Astrocyte of the spinal cord (primary cell): Measurements from ENCODE around the gene COL28A1.

ENCODE experiments used
- DNase-seq: peaks from one replicate; pipeline ENCODE4 v3.0.0; 2011; ENCODE audit warnings: low read depth, low spot score
- H3K4me3 ChIP-seq: 2 replicates; pipeline ENCODE4 v1.5.1; 2011; ENCODE audit warnings: low read depth, mild to moderate bottlenecking, low read length, moderate library complexity
- CTCF ChIP-seq: IDR thresholded peaks from 2 replicates; pipeline ENCODE4 v1.5.1; 2012; ENCODE audit warnings: low read depth, mild to moderate bottlenecking, low read length, inconsistent platforms
- in situ Hi-C: cut with HindIII; loops from 2 replicates; pipeline ENCODE4 v1.10.0; 2017; ENCODE audit warnings: low sequenced_read_pairs

Gene COL28A1

DNA sequence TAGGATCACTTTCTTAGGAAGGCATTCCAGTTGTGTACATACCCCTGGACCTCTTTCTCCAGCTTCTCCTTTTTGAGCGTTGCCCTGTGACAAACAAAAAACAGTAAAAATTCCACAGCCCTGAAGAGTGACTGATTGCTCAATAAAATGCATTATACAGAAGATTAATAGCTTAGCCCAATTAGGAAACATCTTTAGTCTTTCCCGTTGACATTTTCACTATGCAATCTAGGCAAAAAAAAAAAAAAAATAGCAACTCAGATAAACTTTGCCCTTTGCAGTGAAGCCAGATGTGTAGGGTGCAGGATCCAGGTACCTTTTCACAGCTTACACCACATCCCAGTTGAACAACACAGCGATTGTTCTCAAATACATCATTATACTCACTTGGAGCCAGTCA is 17.9 kb downstream of the COL28A1 start:
- no peak for DNase-seq
- in situ Hi-C loops = no loop called here
- no peak for TF ChIP-seq CTCF

DNA sequence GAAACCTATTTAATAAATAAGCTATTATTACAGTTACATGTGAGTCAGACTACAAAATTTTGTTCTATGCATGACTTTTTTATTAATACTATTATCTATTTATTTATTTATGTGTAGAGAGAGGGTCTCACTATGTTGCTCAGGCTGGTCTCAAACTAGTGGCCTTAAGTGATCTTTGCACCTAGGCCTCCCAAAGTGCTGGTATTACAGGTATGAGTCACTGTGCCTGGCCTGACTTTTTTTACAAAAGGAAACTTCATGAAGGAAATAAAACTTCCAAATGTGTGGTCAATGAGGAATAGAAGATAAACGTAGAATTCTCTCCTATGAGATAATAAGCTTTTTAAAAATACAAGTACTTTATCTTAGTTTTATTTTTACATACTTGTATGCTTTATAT is 19.0 kb downstream of the COL28A1 start:
- no peak for TF ChIP-seq CTCF
- no peak overlapping the region for H3K4me3 ChIP-seq
- in situ Hi-C loops = no loop called here
- DNase-seq = no peak

More for the DNA sequence above, 17.9 kb downstream of the COL28A1 start:
- no peak overlapping the region for H3K4me3 ChIP-seq

DNA sequence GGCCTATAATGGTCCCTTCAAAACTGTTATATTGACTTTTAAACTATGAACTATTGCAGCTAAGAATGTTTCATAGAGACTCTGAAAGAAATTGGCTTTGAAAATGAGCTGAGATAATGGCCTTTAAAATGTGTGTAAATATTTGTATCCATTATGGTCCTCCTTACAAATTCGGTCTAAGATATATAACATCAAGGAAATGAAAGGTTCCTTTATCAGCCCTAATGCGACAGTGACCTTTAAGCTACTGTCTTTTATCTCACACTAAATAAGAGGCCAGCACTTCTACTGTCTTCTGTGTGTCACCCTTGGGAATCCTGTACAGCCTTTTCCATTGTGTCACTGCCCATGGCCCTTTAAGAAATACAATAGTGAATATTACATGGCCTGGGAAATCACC is 19.5 kb downstream of the COL28A1 start:
- no peak overlapping the region for H3K4me3 ChIP-seq
- in situ Hi-C loops = no loop called here
- no peak for DNase-seq
- TF ChIP-seq CTCF = no peak

DNA sequence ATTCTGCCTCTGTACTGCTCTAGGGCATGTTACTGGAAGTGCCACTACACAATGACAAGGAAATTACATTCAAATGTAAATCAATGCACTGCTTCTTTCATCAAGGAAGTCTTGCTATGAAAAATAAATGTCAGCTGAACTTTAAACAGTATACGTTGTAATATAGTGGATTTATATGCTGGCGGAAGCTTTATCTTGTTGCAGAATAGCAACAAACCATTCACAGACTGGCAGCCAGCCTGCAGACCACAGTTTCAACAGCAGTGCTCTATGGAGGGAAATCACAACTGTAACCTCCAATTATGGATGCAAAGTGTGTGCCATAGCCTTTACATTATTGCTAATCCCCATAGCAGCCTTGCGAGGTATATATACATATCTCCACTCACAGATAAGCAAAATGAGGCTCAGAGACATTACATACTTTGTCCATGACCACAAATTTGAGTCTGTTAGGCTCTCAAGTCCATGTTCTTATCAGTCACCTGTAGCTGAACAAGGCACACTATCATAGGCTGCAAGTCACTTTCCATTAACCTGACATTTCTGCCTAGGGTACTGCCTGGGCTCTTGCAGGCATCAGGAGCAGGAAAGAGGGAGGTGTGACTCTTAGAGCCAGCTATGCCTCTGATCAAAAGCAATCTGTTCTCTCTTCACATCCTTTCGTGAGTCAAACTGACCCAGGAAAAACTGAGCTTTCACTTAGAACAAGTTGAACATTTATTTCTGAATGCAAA is 22.6 kb downstream of the COL28A1 start:
- in situ Hi-C loops = no loop called here
- DNase-seq = no peak
- no peak overlapping the region for H3K4me3 ChIP-seq
- TF ChIP-seq CTCF = no peak

DNA sequence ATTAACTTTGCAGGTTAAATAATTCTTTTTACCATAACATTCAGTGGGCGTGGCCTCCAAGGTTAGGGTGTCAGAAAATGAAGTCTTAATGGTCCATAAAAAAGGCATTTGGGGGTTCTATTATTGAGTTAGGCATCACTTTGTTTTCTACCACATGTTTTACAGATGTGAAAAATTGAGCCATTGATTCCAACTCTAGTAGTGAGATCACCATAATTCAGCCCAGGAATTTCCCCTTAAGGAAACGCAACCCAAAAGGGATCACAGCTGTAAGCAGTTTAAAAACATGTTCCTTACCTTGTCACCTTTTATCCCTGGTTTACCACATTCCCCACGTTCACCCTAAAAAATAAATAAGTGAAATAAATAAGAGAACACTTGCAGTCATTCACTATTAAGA is 24.9 kb downstream of the COL28A1 start:
- in situ Hi-C loops = no loop called here
- TF ChIP-seq CTCF = no peak
- H3K4me3 ChIP-seq = no peak overlapping the region
- no peak for DNase-seq

DNA sequence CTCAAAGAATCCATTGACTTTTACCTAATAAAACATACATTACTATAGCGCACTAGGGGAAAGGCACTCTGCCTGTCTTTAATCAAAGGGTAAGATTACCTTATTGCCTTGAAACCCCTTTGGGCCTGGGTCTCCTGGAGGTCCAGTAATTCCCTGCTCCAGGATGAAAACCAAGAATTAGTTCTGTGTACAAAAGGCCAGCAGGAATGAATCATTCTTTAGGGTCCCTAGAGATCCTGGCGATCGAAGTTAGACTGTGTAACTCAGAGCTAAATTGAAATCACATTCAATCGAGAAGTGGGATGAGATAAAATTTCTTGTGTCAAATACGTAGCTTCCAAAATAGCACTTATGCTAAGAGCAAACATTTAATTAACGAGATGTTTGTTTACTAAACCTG is 29.8 kb downstream of the COL28A1 start:
- TF ChIP-seq CTCF = no peak
- in situ Hi-C loops = no loop called here
- DNase-seq = no peak
- H3K4me3 ChIP-seq = no peak overlapping the region
